ENCODE results near the gene SUSD5.
"Not testable (repeated sequence)": the region's sequence is repeated elsewhere in the genome, so short reads cannot be mapped to it uniquely, and the experiment has no call there.

- TF ChIP-seq, protein P1, sequence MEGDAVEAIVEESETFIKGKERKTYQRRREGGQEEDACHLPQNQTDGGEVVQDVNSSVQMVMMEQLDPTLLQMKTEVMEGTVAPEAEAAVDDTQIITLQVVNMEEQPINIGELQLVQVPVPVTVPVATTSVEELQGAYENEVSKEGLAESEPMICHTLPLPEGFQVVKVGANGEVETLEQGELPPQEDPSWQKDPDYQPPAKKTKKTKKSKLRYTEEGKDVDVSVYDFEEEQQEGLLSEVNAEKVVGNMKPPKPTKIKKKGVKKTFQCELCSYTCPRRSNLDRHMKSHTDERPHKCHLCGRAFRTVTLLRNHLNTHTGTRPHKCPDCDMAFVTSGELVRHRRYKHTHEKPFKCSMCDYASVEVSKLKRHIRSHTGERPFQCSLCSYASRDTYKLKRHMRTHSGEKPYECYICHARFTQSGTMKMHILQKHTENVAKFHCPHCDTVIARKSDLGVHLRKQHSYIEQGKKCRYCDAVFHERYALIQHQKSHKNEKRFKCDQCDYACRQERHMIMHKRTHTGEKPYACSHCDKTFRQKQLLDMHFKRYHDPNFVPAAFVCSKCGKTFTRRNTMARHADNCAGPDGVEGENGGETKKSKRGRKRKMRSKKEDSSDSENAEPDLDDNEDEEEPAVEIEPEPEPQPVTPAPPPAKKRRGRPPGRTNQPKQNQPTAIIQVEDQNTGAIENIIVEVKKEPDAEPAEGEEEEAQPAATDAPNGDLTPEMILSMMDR (IDR thresholded peaks at IDR 0.05), result not testable (repeated sequence)
- not testable (repeated sequence) for TF ChIP-seq POLR2A (IDR thresholded peaks at IDR 0.05)
Observed at GRCh38 chr3:33106854-33107253, 111.8 kb downstream of the SUSD5 start.
